NCI-H2081 (cell line): ENCODE measurements around the gene PLXNA4.
"Not testable (repeated sequence)": the region's sequence is repeated elsewhere in the genome, so short reads cannot be mapped to it uniquely, and the experiment has no call there.

Experiments
- DNase-seq, 2 experiments: peaks; one replicate each; lab custom pipeline; 2025; lab: John Stamatoyannopoulos, UW

Gene PLXNA4

DNA sequence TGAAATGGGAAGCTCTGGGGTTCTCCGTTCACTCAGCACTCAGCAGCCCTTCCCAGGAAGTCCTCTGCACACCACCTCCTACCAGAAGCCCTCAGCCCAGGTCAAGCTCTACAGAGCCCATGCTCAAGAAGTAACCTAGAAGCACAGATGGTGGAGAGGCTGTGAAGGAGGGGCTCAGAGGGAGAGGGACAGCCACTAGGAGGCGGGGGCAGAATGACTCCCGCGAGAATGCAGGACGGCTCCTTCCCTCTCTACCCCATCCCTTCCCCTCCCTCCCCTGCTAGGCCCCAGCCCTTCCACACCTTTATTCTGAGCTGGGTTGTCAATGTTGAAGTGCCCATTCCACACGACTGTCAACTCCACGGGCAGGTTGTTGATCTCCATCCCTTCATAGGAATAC lies 373.2 kb downstream of the PLXNA4 start:
- DNase-seq, result no peak

DNA sequence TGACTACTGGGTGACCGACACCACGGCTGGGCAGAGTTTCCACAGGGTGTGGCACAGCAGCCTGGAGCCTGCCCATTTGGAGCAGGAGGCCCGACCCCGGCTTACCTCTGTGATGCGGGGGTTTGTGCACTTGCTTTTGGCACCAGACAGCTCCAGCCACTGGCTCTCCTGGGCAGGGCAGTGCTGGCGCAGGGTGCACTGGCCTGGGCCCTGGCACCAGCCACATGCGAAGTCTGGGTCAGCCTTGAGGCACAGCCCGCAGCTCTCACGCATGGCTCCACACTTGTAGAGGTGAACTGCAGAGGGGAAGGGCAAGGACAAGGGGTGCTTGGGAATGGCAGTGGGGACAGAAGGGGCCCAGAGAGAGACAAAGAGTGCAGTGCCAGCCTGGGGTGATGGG lies 373.7 kb downstream of the PLXNA4 start:
- no peak for DNase-seq

DNA sequence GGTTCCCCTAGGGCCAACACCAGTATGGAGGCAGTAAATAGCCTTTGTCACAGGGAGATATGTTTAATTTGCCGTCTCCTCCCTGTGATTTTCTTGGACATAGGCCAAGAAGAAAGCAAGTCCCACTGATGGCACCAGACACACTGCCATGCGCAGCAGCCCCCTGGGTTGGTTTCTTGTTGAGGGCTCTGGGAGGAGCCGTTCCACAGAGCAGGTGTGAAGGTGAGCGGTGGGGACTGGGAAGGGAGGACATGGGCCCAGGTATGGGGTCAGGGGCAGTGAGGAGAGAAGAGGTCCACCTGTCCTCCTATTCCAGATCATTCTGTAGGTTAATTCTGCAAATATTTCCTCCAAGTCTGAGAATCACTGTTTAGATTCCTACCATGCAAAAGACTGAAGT lies 376.1 kb downstream of the PLXNA4 start:
- DNase-seq, result no peak

DNA sequence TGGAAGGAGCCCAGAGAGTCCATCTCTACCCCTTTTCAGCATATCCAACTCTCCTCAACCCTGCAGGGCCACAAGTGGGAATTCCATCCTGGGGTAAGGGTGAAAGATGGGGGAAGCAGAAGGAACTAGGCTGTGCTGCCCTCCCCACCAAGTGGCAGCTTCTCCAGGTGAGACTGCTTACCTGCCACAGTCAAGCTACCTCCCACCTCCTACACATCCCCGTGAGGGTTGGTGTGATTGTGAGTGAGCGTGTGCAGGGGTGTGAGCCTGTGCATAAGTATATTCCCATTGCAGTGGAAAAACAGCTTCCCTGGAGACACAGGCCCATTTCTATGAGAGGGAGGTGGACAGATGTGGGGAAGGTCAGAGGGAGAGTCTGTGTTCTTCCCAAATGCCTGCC lies 376.6 kb downstream of the PLXNA4 start:
- no peak for DNase-seq

DNA sequence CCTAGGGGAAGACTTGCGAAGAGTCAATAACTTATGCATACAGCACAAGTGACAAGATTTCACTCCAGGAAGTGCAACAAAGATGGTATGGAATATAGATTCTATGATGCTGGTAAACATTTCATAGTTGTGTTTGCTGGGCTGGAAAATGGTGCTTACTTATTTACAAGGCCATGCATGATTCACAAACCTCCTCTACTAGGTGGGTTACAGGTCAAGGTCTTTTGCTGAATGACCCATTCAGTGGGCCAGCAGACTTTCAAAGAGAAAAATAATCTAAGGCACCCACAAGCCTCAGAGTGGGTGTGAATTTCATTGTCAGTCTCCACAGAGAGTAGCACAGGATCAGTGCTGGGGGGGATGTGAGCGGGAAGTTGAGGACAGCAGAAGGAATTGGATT lies 378.5 kb downstream of the PLXNA4 start:
- DNase-seq, result no peak

DNA sequence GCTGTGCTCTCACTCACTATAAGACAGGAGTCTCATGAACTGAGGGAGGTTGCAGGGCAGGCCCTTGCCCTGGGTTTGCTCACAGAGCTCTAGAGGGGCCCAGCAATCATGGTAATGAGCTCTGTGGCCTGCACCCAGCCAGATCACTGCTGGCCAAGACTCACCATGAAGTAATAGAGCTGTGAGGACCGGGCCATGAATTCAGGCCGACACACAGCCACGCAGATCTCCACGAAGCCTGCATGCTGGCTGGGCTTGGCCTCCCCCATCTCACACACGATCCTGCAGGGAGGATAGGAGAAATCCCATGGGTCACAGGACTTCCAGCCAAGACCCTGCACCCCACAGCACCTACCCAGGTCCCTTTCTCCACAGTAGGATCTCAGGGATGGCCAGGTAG lies 382.4 kb downstream of the PLXNA4 start:
- no peak for DNase-seq

DNA sequence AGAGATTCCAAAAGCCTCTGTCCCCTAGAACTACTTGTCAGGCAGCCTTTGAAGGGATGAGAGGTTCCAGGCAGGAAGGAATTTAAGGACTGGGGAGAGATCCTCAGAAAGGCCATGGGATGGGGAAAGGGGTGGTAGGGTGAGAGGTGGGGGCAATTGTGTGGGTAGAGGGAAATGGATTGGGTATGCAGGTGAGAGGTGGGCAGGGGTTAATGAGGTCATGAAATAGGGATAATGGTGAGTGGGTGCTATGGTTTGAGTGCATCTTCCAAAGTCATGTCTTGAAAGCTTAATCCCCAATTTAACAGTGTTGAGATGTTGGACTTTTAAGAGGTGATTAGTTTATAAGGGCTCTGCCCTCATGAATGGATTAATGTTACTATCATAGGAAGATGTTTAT lies 383.5 kb downstream of the PLXNA4 start:
- DNase-seq, result no peak

DNA sequence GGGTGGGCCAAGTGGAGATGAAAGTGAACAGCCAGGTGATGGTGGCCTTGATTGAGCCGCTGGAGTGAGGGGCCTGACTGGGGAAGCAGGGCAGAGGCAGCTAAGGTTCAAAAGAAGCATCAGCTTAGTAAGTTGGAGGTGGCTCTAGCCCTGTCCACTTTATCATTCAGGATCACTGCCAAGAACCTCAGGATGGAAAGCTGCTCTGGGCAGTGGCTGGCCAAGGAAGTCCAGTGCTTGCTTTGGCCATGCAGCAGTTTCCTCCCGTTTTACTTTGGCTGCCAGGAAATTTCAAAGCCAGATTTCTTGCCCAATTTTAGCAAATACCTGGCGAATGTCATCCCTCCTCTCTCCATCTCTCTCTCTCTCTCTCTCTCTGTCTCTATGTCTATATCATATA lies 384.9 kb downstream of the PLXNA4 start:
- DNase-seq, result no peak

DNA sequence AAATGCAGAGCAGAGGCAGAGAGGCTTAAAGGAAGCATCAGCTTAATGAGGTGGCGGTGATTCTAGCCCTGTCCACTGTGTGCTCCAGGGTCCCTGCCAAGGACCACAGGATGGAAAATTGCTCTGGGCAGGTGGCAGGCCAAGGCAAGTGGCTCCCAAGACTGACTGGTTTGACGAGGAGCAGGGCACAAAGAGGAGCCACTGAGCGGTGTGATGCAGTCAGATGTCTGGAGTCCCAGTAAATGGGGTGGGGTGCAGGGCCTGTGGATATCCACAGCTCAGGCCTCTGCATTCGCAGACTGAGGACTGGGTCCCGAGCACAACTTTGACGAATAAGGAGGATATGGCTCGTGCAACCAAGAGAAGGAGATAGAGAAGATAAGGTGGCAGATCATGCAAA lies 385.6 kb downstream of the PLXNA4 start:
- no peak for DNase-seq

DNA sequence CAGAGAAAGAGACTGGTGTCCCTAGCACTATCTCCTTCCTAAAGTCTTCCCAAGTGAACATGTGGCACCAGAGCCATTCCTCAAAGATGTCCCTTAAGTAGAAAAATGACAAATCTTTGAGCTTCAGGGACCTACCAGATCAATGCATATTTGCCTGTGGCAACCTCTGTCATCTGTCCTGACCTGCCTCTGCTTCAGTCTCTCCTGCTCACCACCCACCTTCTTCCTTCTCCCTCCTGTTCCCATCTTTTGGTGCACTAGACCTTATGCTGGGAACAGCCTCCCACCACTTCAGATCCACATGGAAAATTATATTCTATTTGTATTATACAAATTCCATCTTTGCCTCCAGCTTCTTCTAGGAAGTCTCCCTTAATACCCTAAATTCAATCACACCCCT lies 386.4 kb downstream of the PLXNA4 start:
- no peak for DNase-seq

DNA sequence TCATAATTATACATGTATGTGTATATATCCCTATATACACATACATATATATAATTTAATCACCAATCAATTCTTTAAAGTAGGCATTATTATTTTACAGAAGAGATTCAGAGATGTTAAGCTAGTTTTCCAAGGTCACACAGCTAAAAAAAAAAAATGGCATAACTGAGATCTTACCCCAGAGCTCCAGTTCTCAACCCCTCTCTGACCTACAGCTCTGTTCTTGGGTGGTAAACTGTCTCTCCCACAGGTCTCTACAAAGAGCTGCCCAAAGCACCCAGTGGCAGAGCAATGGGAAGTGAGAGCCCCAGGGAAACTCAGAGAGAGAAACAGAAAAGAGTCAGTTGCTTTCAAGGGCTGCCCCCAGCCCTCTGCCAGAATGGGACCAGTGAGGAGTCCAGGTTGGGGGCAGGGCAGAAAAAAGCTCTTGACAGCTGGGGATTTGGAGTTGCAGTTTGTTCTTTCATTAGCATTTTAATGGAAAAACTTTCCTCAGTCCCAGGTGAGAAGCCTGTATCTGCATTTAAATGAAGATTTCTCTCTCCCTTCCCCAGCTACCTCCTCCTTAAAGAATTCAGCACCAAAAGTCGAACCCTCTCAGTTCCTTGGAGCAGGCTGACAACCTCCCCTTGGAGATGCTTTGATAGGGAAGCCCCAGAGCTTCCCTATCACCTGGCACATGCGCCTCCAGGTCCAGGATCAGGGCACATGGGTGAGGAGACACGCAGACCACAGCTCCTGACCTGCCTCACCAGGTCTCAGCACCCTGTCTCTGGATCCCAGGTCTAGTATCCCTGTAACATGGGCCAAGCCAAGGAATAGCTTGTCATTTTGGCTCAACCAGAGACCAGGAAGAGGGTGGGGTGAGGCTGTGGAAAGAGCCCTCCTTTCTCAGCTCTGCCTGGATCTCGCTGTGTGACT lies 388.1 kb downstream of the PLXNA4 start:
- no peak for DNase-seq

DNA sequence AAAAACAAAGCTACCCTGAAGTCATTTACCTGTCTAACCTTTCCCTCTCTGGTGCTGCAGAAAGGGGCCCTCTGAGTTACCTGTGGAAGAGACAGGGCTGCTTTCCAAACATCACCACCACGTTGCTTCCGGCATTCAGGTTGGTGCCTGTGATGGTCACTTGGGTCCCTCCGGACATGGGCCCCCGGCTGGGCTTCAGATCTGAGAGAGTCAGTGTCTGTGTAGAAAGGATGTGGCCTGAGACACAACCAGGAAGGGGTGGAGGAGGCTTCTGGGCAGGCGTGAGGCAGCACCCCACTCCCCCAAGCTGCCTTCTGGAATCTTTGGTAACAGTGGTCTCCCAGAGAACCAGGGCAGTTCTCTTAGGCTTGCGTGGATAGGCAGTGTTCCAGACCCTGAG lies 388.9 kb downstream of the PLXNA4 start:
- DNase-seq, result no peak

DNA sequence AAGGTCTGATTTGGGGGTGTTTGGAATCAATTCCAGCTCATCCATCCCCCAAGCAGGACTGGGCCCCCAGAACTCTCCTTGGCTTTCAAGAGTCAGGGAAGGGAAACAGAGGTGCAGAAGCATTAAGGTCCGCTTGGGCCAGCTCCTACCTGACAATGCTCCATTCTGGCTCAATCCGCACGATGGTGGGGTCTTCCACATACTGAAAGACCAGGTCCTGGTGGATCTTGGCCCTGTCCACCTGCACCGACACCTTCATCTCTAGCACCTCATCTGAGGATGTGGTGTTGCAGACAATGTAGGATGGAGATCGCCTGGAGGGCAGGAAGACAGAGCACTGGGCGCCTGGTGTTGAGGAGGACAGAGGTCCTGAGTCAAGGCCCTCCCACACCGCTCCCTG lies 391.1 kb downstream of the PLXNA4 start:
- DNase-seq, result no peak

DNA sequence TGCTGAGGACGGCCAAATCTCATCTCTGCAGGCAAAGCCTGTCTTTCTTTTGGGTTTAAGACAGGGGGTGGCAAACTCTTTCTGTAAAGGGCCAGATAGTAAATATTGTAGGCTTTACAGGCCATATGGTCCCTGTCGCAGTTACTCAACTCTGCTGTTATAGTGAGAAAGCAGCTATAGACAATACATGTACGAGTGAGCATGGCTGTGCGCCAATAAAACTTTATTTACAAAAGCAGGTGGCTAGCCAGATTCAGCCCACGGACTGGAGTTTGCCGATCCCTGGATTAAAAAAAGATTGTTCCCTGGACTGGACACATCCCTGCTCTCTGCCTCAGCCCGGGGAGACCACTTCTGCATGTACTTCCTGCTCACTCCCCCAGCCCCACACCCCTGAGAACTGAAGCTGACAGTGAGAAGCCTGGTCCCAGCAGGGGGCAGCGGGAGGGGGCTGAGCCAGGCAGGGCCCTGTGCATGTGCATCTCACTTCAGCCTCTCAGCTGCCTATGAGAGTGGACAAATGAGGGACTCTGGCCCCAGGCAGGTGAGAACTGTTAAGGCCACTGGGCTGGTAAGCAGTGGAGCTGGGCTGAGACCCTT lies 392.4 kb downstream of the PLXNA4 start:
- peak in 1 of 2 experiments; percentile 5 for DNase-seq

DNA sequence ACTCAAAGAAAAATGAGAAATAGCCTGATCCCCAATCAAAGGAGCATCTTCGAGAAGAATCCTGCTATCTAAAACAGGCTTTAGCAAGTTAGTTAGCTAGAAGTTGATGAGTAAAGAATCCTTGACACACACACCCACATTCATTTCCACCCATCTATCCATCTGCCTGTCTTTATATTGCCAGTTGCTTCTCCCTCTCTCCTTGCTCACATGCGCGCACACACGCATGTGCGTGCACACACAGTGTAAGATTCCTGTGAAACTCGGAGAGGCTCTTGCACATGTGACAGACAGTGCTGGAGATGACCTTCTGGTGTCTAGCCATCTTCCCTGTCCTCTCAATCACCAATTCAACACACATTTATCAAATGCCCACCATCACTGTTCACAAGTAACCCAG lies 393.3 kb downstream of the PLXNA4 start:
- DNase-seq, result no peak

DNA sequence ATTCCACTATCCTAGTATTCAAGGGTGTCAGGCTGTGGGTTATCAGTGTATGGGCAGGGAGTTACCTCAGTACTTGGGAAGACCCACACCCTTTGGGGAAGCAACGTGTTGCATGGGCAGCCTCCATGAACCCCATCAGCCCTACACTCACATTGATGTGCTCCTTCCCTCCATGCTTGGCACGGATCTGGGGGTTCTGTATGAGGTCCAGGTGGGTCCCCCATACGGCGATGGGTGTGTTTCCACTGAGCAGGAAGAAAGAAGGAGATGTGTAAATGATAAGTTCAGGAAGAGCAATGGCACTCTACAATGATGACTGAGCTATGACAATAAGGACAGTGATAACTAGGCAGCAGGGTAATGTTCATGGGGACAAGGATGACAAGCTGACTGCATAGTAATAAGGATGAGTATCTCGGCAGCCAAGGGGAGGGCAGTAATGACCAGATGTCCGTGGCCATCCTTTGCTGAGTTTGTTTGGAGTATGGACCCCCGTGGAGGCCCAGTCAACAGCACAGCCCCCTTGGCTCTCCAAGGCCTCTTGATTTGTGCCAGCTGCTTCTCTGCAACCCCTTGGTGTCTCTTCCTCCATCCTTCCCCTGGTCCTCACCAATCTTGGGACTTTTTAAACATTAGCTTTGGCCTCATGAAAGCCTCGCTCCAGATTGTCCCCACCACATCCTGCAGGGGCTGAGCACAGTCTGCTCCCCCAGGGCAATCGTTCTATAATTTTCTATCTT lies 394.2 kb downstream of the PLXNA4 start:
- DNase-seq, result no peak

DNA sequence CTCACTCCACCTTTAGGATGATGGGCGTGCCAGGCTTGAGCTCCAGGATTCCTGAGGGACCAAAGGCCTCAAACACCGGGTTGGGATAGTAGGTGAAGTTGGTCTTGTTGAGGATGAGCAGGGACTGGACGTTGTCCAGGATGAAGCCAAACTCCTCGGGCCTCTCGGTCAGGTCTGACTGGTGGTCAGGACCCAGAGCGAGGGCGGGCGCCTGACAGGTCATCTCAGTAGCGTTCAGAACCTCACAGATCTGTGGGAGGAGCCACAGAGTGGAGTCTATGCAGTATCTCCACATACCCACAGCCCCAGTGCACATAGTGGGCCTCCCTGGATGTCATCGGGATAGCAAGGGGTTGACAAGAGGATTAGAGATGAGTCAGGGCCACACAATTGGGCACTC lies 394.9 kb downstream of the PLXNA4 start:
- DNase-seq, result no peak

DNA sequence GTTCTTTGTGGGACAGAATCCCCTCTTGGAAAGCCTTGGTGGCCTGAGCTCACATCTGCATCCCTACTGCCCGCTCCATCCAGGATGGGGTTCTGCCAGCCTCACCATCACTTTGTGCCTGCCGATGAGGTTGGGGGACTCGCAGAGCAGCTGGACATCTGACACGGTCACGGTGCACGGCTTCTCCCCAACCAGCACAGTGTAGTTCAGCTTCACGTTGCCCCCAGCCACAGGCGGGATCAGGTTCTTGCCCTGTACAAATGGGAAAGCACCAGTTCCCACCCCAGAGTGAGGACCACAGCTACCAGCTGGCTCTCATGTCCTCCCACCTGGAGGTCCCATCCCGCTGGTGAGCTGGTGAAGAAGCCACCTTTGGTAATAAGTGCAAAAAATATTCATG lies 395.8 kb downstream of the PLXNA4 start:
- DNase-seq, result no peak

DNA sequence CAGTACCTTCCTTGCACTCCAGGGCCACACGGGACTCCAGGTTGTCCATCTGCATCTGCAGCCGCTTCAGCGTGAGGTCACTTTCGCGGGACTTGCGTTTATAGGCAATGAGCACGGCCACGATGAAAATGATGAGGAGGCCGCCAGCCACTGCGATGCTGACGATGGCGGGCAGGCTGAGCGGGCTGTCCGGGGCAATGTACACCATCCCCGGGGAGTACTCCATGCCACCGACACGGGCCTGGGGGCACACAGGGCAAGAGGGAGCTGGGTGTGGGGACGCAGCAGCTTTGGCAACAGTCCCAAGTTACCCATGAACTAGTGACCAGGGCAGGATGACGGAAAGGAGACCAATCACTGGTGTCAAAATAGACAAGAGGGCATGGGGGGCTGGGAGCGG lies 396.6 kb downstream of the PLXNA4 start:
- DNase-seq, result no peak

DNA sequence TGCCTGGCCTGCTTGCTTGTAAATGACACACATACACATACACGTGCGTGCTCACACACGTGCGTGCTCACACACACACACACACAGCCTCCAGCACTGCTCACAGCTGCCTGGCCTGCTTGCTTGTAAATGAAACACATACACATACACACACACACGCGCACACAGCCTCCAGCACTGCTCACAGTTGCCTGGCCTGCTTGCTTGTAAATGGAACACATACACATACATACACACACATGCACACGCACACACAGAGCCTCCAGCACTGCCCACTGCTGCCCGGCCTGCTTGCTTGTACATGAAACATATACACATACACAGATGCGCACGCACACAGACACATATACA lies 397.2 kb downstream of the PLXNA4 start:
- no peak for DNase-seq

DNA sequence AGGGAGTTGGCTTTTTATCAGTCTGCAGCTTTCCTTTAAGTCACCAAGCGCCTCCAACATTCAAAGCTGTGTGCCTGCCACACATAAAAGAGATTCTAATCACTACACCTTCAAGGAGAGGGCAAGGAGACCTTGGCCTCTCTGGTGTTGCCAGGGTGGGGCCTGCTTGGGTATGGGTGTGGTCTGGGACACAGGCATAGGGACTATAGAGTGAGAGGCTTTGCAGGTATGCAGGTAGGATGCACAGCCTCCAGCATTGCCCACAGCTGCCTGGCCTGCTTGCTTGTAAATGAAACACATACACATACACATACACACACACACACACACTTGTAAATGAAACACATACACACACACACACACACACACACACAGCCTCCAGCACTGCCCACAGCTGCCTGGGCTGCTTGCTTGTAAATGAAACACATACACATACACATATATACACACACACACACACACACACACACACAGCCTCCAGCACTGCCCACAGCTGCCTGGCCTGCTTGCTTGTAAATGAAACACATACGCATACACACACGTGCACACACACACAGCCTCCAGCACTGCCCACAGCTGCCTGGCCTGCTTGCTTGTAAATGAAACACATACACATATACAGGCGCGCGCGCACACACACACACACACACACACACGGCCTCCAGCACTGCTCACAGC lies 397.7 kb downstream of the PLXNA4 start:
- DNase-seq, result not testable (repeated sequence)

DNA sequence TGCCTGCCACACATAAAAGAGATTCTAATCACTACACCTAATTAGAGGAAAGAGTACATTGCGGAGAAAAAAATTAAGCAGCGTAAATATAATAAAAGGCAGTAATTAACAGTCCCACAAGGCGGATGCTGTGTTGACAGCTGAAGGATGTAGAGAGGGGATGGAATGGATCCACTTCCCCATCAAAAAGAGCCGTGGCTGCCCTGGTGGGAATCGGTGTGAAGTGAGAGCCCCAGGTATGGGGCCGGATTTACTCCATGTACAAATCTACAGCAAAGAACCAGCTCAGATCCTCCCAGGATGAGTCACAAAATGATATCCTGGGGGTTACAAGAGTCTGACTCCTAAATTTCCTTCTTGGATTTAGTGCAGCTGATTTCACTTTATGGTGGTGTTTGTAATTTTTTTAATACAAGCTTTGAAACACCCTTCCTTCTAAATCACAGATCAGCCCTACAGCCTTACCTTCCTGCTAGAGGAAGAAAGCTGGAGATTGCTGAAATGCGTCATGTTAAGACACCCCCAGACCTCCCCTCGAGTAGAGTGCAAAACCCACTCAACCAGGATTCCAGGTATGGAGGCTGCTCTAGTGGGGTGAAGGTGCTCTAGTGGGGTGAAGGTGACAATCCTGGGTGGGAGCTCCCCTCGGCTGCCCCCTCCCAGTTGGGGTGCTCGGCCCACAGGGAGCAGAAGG lies 398.4 kb downstream of the PLXNA4 start:
- no peak for DNase-seq
